GM12875 (cell line): ENCODE data around the gene FBXO2.

Experiments
- H3K4me3 ChIP-seq: one replicate; pipeline ENCODE4 v1.5.1; 2011; ENCODE audit warnings: low read depth, low read length, control low read depth
- TF ChIP-seq, protein P1 (sequence below): IDR thresholded peaks from 2 replicates; pipeline ENCODE4 v1.5.1; 2011; ENCODE audit warnings: low read depth, mild to moderate bottlenecking, control low read depth, inconsistent platforms, low read length, moderate library complexity, borderline replicate concordance; ENCODE audit not compliant: insufficient read depth

FBXO2 gene

DNA sequence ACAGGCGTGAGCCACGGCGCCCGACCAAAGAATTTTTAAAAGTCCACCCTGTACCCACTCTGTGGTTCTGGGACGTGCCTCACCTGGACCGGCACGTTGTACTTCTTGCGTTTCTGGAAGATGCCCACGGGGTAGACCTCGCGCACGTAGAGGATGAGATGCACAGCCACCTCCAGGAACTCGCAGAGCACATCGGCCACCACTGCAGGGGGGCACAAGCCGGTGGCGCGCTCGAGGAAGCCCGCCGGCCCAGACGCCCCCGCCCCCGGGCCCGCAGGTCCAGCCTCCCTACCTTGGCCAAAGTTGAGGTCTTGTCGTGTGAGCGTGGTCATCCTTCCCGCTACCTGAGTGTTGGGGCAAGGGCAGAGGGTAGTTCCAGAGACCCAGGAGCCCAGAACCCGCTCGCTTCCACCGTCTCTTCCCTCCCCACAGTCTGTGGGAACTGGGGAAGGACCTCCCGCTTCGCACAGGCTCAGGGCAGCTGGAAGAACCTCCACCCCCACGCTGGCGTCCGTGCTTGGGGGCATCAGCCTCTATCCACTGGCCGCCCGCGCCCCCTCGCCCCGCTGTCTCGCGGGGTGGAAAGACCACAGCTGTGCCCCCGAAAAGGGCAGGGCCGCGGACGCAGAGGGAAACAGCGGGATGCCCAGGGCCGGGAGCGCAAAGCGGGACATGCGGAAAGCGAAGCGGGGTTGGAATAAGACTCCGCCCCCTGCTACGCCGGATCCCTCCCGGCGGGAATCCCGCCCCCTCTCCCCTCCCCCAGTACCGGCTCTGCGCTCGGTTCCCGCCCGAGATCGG is 26.2 kb upstream of the FBXO2 start:
- TF ChIP-seq, protein P1, sequence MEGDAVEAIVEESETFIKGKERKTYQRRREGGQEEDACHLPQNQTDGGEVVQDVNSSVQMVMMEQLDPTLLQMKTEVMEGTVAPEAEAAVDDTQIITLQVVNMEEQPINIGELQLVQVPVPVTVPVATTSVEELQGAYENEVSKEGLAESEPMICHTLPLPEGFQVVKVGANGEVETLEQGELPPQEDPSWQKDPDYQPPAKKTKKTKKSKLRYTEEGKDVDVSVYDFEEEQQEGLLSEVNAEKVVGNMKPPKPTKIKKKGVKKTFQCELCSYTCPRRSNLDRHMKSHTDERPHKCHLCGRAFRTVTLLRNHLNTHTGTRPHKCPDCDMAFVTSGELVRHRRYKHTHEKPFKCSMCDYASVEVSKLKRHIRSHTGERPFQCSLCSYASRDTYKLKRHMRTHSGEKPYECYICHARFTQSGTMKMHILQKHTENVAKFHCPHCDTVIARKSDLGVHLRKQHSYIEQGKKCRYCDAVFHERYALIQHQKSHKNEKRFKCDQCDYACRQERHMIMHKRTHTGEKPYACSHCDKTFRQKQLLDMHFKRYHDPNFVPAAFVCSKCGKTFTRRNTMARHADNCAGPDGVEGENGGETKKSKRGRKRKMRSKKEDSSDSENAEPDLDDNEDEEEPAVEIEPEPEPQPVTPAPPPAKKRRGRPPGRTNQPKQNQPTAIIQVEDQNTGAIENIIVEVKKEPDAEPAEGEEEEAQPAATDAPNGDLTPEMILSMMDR = no peak
- peak overlapping the region; percentile 93 for H3K4me3 ChIP-seq

DNA sequence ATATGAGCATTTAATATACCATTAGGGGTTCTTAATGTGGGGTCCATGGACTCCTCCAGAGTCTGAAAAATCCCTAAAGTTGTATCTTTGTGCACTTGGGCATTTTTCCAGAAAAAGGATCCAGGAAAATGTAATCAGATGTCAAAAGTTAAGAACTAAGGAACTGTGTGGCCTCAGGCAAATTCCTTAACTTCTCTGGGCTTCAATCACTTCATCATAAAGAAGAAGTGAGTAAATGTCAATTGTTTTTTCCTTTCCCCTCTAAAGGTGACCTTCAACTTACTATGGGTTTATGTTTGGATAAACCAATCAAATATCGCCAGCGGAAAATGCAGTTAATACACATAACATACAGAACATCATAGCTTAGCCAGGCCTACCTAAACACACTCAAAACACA is 24.2 kb upstream of the FBXO2 start:
- H3K4me3 ChIP-seq = no peak overlapping the region
- TF ChIP-seq, protein P1 = no peak

DNA sequence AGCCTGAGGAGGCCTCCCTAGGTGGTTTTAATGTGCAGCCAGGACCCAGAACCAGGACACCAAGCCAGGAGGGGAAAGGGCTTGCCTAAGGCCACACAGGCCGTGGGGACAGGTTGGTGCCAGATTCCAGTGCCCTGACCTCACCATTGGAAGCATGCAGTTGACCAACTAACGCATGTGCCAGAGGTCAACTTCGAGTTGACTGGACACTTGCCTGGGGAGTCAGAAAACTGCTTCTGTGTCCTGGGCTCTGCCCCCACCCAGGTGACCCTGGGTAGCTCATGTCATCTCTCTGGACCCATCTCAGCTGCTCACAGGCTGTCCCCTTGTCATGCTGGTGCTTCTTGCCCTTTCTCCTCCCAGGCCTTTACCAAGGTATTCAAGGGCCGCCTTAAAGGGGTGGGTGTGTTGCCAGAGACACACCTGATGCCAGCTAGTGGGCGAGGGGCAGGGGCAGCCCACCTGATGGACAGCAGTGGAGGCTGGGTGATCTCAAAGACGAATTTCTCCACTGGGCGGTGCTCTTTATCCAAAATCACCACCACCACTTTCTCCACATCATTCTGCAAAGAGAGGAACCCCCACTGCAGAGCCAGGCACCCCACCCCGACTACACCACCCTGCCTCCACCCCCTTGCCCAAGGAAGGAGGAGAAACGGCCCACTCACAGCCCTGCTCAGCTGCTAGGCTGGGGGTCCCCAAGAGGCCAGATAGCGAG is 22.3 kb upstream of the FBXO2 start:
- TF ChIP-seq, protein P1 = no peak
- no peak overlapping the region for H3K4me3 ChIP-seq

DNA sequence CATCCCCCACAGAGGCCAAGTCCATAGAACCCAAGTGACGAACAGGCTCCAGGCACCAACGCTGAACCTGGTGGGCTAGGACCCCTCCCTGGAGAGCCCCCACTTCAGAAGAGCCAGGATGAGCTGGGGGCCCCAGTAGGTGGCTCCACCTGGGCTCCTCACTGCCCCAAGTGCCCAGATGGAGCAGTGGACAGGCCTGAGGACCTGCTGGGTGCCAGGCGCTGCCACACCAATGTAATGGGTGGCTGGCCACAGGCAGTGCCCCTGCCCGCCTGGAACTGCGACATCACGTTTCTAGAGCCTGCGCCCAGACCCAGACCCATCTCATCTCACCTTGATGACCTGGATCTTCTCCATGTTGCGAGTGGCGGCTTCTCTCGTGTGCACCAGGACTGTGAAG is 21.1 kb upstream of the FBXO2 start:
- no peak overlapping the region for H3K4me3 ChIP-seq
- TF ChIP-seq, protein P1 = no peak

DNA sequence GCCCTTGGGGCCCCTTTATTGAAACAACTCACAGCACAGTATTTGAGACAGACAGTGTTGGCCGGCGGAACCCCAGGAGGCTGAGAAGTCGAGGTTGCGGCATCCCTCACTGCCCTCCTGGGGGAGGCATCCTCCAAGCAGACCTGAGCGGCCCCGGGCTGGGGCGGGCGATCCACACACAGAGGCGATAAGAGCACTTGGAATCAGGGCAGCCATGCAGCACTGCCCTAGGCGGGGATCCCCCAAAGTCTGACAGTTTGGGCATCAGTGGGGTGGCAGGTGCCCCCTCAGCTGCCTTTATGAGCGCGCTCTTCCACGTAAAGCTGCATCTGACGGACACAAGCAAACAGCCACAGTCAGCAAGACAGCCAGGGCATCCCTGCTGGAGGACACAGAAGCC is 20.3 kb upstream of the FBXO2 start:
- TF ChIP-seq, protein P1 = no peak
- H3K4me3 ChIP-seq = no peak overlapping the region

DNA sequence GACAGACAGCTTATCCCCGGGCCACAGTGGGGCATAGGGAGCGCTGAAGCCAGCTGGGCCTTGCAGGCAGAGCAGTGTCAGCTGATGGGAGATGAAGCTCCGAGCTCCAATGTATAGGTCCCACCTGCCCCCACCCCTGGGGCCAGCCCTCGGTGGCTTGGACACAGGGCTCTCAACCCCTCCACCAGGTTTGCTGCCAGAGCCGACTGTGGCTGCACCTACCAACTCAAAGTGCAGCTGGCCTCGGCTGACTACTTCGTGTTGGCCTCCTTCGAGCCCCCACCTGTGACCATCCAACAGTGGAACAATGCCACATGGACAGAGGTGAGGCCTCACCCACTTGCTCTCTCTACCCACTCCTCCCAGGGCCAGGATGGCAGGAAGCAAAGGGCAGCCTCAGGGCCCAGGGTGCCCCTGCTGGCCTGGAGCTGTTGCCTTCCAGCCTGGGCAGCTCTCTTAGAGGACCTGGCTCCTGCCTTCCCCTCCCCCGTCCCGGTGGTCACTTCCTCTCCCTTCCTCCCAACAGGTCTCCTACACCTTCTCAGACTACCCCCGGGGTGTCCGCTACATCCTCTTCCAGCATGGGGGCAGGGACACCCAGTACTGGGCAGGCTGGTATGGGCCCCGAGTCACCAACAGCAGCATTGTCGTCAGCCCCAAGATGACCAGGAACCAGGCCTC is 19.0 kb upstream of the FBXO2 start:
- TF ChIP-seq, protein P1 = no peak

More for the DNA sequence above, 19.0 kb upstream of the FBXO2 start:
- H3K4me3 ChIP-seq = no peak overlapping the region
